Keratinocyte (primary cell): ENCODE results near the gene CDH13.

Source experiments
- CTCF ChIP-seq, 3 experiments: IDR thresholded peaks in 1 of 3; conservative IDR thresholded peaks in 1 of 3; optimal IDR thresholded peaks in 1 of 3; 2 replicates in 2 of 3; 3 replicates in 1 of 3; pipeline versions ENCODE3 to v1.5.1; 2011; ENCODE audit warnings: low read length in 3 of 3, mild to moderate bottlenecking in 3 of 3, moderate library complexity in 2 of 3, control low read depth in 1 of 3, inconsistent platforms in 1 of 3; ENCODE audit not compliant: insufficient read depth in 2 of 3; ENCODE audit errors: extremely low read depth in 1 of 3
- EZH2 ChIP-seq: IDR thresholded peaks from one replicate; pipeline ENCODE4 v1.6.1; 2012; ENCODE audit warnings: inconsistent platforms, mild to moderate bottlenecking, low read length, moderate library complexity

DNA sequence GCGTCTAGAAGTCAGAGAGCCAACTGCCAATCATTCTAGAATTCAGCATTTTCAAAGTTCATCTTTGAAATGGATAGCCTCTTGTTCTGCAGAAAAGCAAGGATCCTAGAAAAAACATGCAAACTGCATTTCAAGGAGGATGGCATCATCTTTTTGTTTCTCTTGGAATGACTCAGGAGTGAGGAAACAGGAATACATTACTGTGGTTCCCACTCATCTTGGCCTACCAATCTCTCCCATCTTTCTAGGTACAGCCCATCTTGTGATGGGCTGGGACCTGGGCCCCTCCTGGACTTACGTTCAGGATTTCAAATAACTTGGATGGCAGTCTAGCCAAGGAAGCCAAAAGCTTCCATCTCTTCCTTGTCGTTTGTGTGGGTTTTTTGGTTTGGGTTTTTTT lies 363.4 kb downstream of the CDH13 start:
- TF ChIP-seq CTCF (optimal IDR thresholded peaks at IDR 0.05 in 1 of 3, IDR thresholded peaks at IDR 0.05 in 1 of 3, conservative IDR thresholded peaks at IDR 0.05 in 1 of 3; ENCODE audit: extremely low read depth in 1 of 3, insufficient read depth in 2 of 3, low read length in 3 of 3) (no peak), EZH2 (no peak)
